ENCODE measurements around the gene KIF5C.

DNA sequence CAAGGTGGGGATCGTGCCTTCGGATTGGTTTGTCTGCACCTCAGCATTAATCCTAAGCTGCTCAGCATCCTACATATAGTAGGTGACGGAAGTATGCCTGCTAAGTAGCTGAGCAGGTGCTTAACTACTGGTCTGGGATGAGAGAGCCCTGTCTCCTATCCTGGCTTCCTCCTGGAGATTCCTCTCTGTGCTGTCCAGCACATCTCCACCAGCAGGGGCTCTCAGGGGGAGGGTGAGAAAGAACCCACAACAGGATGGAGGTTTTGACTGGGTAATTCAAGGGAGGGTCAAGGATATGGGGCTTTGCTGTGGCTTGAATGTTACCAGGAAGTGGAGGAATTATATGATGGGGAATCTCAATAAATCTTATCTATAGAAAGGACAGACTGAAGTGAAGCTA is 45.4 kb upstream of the KIF5C start:
- TF ChIP-seq TOX (CRISPR knock-in tag; IDR thresholded peaks at IDR 0.05; ENCODE audit: borderline replicate concordance) (no peak), BACH2 (CRISPR knock-in tag; IDR thresholded peaks at IDR 0.05; ENCODE audit: borderline replicate concordance) (no peak), ZFP3 (CRISPR knock-in tag; IDR thresholded peaks at IDR 0.05) (no peak), ZFP30 (CRISPR knock-in tag; IDR thresholded peaks at IDR 0.05) (no peak), PPARA (CRISPR knock-in tag; IDR thresholded peaks at IDR 0.05; ENCODE audit: borderline replicate concordance) (no peak), ESRRG (CRISPR knock-in tag; IDR thresholded peaks at IDR 0.05) (no peak), ARNTL (CRISPR knock-in tag; IDR thresholded peaks at IDR 0.05; ENCODE audit: borderline replicate concordance, low read depth) (no peak)
- TF ChIP-seq, protein P1, sequence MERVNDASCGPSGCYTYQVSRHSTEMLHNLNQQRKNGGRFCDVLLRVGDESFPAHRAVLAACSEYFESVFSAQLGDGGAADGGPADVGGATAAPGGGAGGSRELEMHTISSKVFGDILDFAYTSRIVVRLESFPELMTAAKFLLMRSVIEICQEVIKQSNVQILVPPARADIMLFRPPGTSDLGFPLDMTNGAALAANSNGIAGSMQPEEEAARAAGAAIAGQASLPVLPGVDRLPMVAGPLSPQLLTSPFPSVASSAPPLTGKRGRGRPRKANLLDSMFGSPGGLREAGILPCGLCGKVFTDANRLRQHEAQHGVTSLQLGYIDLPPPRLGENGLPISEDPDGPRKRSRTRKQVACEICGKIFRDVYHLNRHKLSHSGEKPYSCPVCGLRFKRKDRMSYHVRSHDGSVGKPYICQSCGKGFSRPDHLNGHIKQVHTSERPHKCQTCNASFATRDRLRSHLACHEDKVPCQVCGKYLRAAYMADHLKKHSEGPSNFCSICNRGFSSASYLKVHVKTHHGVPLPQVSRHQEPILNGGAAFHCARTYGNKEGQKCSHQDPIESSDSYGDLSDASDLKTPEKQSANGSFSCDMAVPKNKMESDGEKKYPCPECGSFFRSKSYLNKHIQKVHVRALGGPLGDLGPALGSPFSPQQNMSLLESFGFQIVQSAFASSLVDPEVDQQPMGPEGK (CRISPR knock-in tag; IDR thresholded peaks at IDR 0.05; ENCODE audit: borderline replicate concordance) = no peak
- TF ChIP-seq, protein P2, sequence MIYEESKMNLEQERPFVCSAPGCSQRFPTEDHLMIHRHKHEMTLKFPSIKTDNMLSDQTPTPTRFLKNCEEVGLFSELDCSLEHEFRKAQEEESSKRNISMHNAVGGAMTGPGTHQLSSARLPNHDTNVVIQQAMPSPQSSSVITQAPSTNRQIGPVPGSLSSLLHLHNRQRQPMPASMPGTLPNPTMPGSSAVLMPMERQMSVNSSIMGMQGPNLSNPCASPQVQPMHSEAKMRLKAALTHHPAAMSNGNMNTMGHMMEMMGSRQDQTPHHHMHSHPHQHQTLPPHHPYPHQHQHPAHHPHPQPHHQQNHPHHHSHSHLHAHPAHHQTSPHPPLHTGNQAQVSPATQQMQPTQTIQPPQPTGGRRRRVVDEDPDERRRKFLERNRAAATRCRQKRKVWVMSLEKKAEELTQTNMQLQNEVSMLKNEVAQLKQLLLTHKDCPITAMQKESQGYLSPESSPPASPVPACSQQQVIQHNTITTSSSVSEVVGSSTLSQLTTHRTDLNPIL (CRISPR knock-in tag; IDR thresholded peaks at IDR 0.05; ENCODE audit: low read depth) = no peak
- TF ChIP-seq, protein P3, sequence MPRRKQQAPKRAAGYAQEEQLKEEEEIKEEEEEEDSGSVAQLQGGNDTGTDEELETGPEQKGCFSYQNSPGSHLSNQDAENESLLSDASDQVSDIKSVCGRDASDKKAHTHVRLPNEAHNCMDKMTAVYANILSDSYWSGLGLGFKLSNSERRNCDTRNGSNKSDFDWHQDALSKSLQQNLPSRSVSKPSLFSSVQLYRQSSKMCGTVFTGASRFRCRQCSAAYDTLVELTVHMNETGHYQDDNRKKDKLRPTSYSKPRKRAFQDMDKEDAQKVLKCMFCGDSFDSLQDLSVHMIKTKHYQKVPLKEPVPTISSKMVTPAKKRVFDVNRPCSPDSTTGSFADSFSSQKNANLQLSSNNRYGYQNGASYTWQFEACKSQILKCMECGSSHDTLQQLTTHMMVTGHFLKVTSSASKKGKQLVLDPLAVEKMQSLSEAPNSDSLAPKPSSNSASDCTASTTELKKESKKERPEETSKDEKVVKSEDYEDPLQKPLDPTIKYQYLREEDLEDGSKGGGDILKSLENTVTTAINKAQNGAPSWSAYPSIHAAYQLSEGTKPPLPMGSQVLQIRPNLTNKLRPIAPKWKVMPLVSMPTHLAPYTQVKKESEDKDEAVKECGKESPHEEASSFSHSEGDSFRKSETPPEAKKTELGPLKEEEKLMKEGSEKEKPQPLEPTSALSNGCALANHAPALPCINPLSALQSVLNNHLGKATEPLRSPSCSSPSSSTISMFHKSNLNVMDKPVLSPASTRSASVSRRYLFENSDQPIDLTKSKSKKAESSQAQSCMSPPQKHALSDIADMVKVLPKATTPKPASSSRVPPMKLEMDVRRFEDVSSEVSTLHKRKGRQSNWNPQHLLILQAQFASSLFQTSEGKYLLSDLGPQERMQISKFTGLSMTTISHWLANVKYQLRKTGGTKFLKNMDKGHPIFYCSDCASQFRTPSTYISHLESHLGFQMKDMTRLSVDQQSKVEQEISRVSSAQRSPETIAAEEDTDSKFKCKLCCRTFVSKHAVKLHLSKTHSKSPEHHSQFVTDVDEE (CRISPR knock-in tag; IDR thresholded peaks at IDR 0.05) = no peak
- TF ChIP-seq, protein P4, sequence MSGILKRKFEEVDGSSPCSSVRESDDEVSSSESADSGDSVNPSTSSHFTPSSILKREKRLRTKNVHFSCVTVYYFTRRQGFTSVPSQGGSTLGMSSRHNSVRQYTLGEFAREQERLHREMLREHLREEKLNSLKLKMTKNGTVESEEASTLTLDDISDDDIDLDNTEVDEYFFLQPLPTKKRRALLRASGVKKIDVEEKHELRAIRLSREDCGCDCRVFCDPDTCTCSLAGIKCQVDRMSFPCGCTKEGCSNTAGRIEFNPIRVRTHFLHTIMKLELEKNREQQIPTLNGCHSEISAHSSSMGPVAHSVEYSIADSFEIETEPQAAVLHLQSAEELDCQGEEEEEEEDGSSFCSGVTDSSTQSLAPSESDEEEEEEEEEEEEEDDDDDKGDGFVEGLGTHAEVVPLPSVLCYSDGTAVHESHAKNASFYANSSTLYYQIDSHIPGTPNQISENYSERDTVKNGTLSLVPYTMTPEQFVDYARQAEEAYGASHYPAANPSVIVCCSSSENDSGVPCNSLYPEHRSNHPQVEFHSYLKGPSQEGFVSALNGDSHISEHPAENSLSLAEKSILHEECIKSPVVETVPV (CRISPR knock-in tag; IDR thresholded peaks at IDR 0.05) = no peak

Data from SK-N-SH treated with all-trans-retinoic acid at 6 μM for 48 hours (cell line).